NCI-H526 treated with DMSO at 0.1 percent for 48 hours (cell line): ENCODE measurements around the gene MGAT3.
A peak's percentile ranks its signal among the peaks of the same experiment; 100 is the strongest.

Source experiments
- DNase-seq: peaks from one replicate; lab custom pipeline; 2025; lab: John Stamatoyannopoulos, UW

The MGAT3 gene

GRCh38 chr22:39471381-39472141 lies 14.7 kb downstream of the MGAT3 start:
- DNase-seq, result no peak

DNA sequence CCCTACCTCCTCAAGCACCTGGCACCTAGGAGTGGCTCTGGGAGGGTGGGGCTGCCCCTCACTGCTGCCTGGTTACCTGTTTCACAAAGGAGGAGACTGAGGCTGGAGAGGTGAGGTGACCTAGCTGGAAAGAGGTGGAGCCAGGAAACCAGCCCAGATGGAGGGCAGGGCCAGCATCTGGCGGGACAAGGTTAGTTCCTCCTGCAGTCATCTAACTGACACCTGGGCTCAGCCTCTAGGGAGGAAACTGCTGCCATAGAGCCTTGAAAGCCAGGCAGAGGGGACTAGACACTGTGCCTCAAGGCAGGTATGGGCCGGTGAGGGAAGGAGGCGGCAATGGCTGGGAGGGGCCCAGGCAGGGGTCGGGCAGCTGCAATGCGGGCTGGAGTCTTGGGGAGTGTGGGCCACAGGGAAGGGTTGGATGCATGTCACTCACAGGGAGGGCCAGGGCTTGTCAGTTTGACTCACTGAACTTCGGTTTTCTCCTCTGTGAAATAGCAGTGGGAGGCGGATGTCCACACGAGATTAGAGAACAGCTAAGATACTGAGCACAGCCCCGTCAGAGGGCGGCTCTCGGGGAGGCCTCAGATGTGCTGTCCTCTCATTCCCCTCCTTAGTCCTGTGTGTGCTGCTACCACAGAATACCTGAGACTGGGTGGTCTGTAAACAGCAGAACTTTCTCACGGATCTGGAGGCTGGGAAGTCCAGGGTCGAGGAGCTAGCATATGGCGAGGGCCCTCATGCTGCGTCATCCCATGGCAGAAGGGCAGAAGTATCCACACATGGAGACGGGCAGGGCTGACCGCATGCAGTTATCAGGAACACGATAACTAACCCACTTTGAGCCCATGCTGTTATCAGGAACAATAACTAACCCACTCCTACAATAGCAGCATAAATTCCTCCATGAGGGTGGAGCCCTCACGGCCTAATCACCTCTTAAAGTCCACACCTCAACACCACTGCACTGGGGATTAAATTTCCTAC lies 16.1 kb downstream of the MGAT3 start:
- no peak for DNase-seq

GRCh38 chr22:39473851-39474250 lies 17.0 kb downstream of the MGAT3 start:
- DNase-seq, result no peak

DNA sequence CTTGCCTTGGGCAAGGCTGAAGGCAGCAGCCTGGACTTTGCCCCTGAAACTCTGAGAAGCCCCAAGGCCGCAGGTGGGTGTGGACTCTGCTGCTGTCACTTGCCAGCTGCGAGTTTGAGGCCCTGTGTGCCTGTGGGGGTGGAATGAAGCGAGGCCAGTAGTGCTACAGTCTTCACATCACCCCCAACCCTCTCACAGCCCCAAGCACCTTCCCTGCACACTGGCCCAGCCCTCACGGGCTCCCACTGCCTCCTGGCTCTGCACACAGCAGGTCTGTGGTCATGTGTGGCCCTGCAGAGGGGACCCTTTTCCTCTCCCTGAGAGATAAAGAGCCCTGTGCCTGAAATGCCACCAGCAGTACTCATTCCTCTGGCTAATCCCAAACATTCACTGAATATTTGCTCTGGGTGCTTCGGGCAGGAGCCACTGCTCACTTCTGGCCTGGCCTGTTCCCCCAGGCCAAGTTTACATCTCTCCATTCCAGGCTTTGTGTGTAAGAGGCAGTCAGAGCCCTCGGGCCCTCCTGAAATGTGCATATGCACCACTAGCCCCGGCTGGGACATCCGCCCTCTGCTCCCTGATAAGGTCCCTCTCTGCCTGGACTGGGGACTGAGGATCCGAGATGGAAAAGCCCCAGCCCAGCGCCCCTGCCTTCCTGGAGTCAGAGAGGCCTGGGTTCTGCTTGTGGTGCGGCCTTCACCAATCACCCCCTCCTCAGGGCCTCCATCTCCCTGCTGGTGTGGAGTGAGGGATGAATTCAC lies 17.7 kb downstream of the MGAT3 start:
- no peak for DNase-seq

DNA sequence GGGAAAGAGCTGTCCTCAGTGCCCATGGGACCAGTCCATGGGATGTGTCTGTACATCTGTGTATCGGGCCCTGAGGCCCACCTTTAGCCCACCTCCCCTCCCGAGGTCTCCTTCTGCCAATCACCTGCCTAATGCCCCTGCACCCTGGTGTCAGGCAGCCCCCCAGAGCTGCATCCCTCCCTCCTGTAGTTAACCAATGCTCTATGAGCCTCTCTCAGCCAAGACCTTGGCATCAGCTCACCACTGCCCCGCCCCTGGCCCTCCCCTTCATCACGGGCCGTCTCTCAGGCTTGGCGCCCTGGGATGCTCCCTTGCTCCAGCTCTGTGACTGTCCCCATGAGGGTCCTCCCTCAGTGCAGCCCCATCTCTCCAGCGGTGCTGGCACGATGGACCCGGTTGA lies 18.5 kb downstream of the MGAT3 start:
- no peak for DNase-seq

DNA sequence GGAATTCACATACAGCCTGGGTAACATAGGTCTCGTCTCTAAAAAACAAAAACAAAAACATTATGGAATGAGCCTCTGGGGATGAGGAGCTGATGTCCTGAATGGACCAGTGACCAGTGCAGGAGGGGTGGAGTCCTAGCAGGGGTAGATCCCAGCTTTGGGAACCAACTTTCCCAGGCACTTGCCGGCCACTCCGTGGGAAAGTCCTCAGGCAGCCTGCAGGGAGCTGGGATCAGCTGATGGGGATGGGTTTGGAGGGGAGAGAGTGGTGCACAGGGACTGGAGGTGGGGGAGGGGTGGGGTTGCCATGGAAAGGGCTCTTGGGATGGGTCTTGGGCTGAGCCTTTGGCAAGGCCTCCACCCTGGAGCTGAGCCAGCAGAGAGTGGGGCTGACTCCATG lies 19.1 kb downstream of the MGAT3 start:
- no peak for DNase-seq

DNA sequence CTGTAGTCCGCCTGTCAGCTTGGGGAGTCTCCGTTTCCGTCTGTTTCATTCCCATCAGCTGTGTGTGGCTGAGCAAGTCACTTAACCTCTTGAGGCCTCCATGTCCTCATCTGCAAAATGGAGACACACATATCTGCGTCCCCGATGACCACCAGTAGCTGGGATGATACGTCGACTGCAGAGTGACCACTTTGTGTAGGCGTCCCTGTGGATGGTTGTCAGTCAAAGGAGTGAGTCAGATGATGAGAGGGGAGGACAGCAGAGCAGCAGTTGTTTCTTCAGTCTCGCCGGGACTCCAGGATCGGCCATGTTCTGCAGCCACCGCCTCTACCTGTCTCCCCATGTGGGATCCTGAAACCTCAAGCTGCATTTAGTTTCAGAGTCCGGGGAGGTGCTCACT lies 19.9 kb downstream of the MGAT3 start:
- no peak for DNase-seq

GRCh38 chr22:39477542-39477941 lies 20.7 kb downstream of the MGAT3 start:
- no peak for DNase-seq

DNA sequence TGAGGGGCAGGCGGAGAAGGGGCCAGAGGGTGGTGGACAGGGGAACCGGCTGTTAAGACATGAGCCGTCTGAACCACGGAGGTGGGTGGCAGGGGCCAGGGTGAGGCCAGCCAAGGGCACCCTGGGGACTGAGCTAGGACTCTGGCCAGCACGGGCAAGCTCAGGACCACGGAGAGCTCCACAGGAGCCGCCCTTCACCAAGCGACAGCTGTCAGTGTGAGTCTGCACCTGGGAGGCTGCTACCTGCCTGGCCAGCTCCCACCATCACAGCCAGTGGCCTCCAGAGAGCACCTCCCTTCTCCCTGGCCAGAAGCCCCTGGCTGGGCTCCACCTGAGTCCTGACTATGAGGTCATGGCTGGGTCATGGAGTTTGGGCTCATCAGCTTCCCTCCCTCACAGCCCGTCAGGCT lies 21.6 kb downstream of the MGAT3 start:
- no peak for DNase-seq

GRCh38 chr22:39479254-39479653 lies 22.4 kb downstream of the MGAT3 start:
- DNase-seq, result no peak

- no peak for DNase-seq
Observed at GRCh38 chr22:39480557-39480956, 23.7 kb downstream of the MGAT3 start.

DNA sequence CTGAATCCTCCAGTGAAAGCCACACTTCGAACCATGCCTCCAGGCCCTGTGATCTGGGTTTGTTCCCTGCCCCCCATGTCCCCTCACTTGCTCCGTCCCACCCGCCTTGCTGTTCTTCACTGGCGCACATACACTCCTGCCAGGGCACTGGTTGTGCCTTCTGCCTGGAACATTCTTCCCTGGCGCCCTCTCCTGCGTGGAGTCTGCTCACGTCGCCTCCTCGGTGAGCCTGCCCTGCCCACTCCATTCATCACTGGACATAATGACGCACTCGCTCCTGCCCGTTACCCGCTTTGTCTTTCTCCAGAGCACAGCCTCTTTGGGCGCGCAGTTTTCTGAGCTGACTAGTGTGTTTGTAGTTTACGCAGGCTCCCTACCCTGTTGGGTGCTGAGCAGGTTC lies 24.2 kb downstream of the MGAT3 start:
- DNase-seq, result no peak

DNA sequence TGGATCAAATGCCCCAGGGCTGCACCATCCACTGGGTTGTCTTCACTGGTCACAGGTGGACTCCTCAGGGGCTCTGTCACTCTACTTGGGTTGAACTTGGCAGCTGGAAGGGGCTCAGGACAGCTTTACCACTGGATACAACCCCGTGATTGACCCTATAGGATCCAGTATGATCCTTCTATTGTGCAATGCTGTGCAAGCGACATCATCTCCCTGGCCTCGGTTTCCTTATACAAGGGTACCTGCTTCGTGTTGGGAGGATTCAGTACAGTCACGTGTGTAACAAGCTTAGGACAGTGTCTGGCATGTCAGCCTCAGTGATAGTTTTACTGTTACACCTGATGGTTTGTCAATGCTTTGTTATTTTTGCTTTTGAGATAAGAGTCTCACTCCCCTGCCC lies 24.8 kb downstream of the MGAT3 start:
- no peak for DNase-seq

GRCh38 chr22:39482768-39483167 lies 26.0 kb downstream of the MGAT3 start:
- no peak for DNase-seq

DNA sequence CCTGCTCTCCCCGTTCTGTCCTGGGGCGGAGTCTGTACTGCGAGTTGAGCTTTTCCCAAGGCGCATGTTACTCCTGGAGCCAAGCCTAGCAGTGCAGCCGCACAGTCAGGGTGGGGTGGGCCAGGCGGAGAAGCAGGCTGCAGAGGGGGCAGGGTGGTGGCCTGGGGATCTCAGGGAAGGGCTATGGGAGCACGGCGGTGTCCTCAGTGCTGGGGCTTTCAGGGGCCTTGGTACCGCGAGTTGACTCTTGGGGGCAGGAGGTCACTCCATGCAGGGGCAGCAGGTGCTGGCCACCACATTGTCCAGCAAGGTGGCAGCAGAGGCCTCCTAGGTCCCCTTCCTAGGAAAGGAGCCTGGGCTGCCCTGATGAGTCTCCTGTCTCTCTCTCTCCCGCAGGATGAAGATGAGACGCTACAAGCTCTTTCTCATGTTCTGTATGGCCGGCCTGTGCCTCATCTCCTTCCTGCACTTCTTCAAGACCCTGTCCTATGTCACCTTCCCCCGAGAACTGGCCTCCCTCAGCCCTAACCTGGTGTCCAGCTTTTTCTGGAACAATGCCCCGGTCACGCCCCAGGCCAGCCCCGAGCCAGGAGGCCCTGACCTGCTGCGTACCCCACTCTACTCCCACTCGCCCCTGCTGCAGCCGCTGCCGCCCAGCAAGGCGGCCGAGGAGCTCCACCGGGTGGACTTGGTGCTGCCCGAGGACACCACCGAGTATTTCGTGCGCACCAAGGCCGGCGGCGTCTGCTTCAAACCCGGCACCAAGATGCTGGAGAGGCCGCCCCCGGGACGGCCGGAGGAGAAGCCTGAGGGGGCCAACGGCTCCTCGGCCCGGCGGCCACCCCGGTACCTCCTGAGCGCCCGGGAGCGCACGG lies 30.4 kb downstream of the MGAT3 start:
- DNase-seq, result no peak

GRCh38 chr22:39487826-39488520 lies 31.2 kb downstream of the MGAT3 start:
- no peak for DNase-seq

- no peak for DNase-seq
Observed at GRCh38 chr22:39488563-39489083, 31.8 kb downstream of the MGAT3 start.

DNA sequence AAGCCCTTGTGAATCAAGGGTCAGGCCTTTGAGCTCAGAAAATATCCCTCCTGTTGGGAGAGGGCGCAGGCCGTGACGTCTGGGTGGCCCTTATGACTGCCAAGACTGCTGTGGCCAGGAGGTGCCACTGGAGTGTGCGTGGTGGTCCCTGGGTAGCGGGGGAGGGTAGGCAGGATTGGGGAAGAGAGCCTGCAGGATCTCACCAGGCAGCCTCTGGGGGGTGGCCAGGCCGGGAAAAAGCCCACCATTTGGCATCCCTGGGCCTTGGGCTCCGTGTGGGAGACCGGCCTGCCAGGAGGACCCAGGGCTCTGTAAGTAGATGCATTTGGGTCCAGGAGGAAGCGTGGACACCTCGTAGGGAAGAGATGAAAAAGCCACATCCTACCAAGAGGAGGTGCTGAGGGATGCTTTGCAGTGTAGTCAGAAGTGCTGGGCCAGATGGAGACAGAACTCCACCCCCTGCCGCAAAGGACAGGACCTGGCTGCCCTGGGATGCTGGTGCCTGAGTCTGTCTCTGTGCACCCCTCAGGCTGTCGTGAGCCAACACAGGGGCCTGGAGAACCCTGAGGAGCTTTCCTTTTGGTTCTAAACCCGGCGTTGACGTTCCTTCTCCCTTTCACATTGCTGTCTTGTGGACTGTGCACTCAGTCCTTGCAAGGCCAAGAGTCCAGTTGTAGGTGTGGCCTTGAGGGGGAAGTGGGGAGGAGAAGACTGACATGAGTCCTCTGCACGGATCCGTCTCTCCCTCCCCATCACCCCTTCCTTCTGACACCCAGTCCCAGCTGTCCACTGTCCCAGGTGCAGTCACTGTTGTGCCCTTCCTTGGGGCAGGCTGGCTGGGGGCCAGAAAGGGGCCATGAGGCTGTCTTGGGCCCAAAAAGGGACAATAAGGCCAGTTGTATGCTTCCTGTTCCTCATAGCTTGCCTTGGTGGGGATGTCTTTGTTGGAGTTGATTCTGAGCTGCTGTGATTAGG lies 32.6 kb downstream of the MGAT3 start:
- DNase-seq, result no peak

- peak; percentile 13 for DNase-seq
Observed at GRCh38 chr22:39490135-39490798, 33.5 kb downstream of the MGAT3 start.
